ENCODE results near the gene MAGI2.

The MAGI2 gene

GRCh38 chr7:78225534-78225933 lies 1227.9 kb downstream of the MAGI2 start:
- TF ChIP-seq CTCF (IDR thresholded peaks at IDR 0.05; ENCODE audit: borderline replicate concordance, extremely low read depth, low read length, poor library complexity, severe bottlenecking) = no peak
- TF ChIP-seq EZH2 (IDR thresholded peaks at IDR 0.05; ENCODE audit: borderline replicate concordance, low read depth, low read length, severe bottlenecking) = no peak
- no peak overlapping the region for H2AFZ ChIP-seq (ENCODE audit: low read depth, low read length)
- no peaks in the 10 kb centered on the region for H4K20me1 ChIP-seq (ENCODE audit: insufficient read depth, low read length)

GRCh38 chr7:78224923-78225322 lies 1228.5 kb downstream of the MAGI2 start:
- H2AFZ ChIP-seq (ENCODE audit: low read depth, low read length) = no peak overlapping the region
- H4K20me1 ChIP-seq (ENCODE audit: insufficient read depth, low read length) = no peaks in the 10 kb centered on the region
- DNase-seq = no peak
- no peak overlapping the region for H3K9ac ChIP-seq (ENCODE audit: low read depth, low read length)
- no peaks in the 10 kb centered on the region for H3K4me1 ChIP-seq (ENCODE audit: insufficient read depth, low read length)
- H3K4me3 ChIP-seq (ENCODE audit: low read depth in 1 of 2, low read length in 2 of 2) = no peak overlapping the region
- no peak for ATAC-seq (ENCODE audit: insufficient read depth, low read depth)
- no peaks in the 10 kb centered on the region for H3K27me3 ChIP-seq (ENCODE audit: insufficient read depth, low read length, poor library complexity)
- H3K27ac ChIP-seq (ENCODE audit: low read length) = no peak overlapping the region
- H3K9me3 ChIP-seq (ENCODE audit: insufficient read depth, low read length, severe bottlenecking) = no peaks in the 10 kb centered on the region
- TF ChIP-seq CTCF (IDR thresholded peaks at IDR 0.05; ENCODE audit: borderline replicate concordance, extremely low read depth, low read length, poor library complexity, severe bottlenecking) (no peak), EZH2 (IDR thresholded peaks at IDR 0.05; ENCODE audit: borderline replicate concordance, low read depth, low read length, severe bottlenecking) (no peak)
- no peak overlapping the region for H3K4me2 ChIP-seq (ENCODE audit: insufficient read depth, low read length)
- no peaks in the 10 kb centered on the region for H3K36me3 ChIP-seq (ENCODE audit: insufficient read depth, low read length)
- no peaks in the 10 kb centered on the region for H3K79me2 ChIP-seq (ENCODE audit: insufficient read depth, low read length)

More at GRCh38 chr7:78225534-78225933, 1227.9 kb downstream of the MAGI2 start:
- ATAC-seq (ENCODE audit: insufficient read depth, low read depth) = no peak
- Histone ChIP-seq H3K4me3 (ENCODE audit: low read depth in 1 of 2, low read length in 2 of 2) (no peak overlapping the region), H3K36me3 (ENCODE audit: insufficient read depth, low read length) (no peaks in the 10 kb centered on the region), H3K4me2 (ENCODE audit: insufficient read depth, low read length) (no peak overlapping the region), H3K27me3 (ENCODE audit: insufficient read depth, low read length, poor library complexity) (no peaks in the 10 kb centered on the region), H3K79me2 (ENCODE audit: insufficient read depth, low read length) (no peaks in the 10 kb centered on the region), H3K27ac (ENCODE audit: low read length) (no peak overlapping the region), H3K9ac (ENCODE audit: low read depth, low read length) (no peak overlapping the region), H3K9me3 (ENCODE audit: insufficient read depth, low read length, severe bottlenecking) (no peaks in the 10 kb centered on the region), H3K4me1 (ENCODE audit: insufficient read depth, low read length) (no peaks in the 10 kb centered on the region)
- DNase-seq = no peak

GRCh38 chr7:78223598-78223997 lies 1229.9 kb downstream of the MAGI2 start:
- TF ChIP-seq EZH2 (IDR thresholded peaks at IDR 0.05; ENCODE audit: borderline replicate concordance, low read depth, low read length, severe bottlenecking) (no peak), CTCF (IDR thresholded peaks at IDR 0.05; ENCODE audit: borderline replicate concordance, extremely low read depth, low read length, poor library complexity, severe bottlenecking) (no peak)
- no peak overlapping the region for H2AFZ ChIP-seq (ENCODE audit: low read depth, low read length)
- H3K9me3 ChIP-seq (ENCODE audit: insufficient read depth, low read length, severe bottlenecking) = no peaks in the 10 kb centered on the region
- H3K4me1 ChIP-seq (ENCODE audit: insufficient read depth, low read length) = no peaks in the 10 kb centered on the region
- no peak overlapping the region for H3K4me3 ChIP-seq (ENCODE audit: low read depth in 1 of 2, low read length in 2 of 2)
- DNase-seq (no peak), ATAC-seq (ENCODE audit: insufficient read depth, low read depth) (no peak)
- no peaks in the 10 kb centered on the region for H4K20me1 ChIP-seq (ENCODE audit: insufficient read depth, low read length)
- H3K27me3 ChIP-seq (ENCODE audit: insufficient read depth, low read length, poor library complexity) = no peaks in the 10 kb centered on the region
- no peaks in the 10 kb centered on the region for H3K79me2 ChIP-seq (ENCODE audit: insufficient read depth, low read length)
- no peaks in the 10 kb centered on the region for H3K36me3 ChIP-seq (ENCODE audit: insufficient read depth, low read length)
- no peak overlapping the region for H3K27ac ChIP-seq (ENCODE audit: low read length)
- H3K4me2 ChIP-seq (ENCODE audit: insufficient read depth, low read length) = no peak overlapping the region
- no peak overlapping the region for H3K9ac ChIP-seq (ENCODE audit: low read depth, low read length)

Measured in DND-41 (cell line).